ENCODE results near the gene MCRIP2.
"Not testable (repeated sequence)": the region's sequence is repeated elsewhere in the genome, so short reads cannot be mapped to it uniquely, and the experiment has no call there.

MCRIP2 gene

DNA sequence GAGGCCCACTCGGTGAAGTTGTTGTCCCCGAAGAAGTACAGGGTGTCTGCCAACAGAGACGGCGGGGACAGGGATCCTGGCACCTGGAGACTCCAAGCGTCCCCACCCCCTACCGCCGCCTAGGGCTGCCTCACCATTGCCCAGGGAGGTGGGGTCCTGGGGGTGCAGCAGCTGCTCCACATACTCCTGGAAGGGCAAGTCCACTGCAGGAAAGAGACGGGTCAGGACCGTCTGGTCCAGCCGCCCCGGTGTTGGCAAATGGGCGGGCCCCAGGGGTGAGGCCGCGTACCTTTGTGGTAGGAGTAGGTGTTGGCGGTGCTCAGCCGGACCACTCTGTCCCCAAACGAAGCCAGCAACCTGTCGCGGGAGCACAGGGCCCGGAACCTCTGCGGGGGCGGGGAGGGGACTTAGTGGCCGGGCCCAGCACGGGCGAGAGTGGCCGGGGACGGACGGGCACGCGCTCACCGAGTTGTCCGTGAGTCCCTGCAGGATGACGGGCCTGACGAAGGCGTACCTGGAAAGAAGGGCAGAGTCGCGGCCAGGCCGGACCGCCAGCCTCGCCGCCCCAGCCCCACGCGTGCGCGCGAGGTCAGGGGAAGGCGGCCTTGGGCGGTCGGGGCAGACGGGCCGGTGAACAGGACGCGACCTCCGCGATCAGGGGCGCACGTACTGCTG is 41.9 kb downstream of the MCRIP2 start:
- no peak for DNase-seq

DNA sequence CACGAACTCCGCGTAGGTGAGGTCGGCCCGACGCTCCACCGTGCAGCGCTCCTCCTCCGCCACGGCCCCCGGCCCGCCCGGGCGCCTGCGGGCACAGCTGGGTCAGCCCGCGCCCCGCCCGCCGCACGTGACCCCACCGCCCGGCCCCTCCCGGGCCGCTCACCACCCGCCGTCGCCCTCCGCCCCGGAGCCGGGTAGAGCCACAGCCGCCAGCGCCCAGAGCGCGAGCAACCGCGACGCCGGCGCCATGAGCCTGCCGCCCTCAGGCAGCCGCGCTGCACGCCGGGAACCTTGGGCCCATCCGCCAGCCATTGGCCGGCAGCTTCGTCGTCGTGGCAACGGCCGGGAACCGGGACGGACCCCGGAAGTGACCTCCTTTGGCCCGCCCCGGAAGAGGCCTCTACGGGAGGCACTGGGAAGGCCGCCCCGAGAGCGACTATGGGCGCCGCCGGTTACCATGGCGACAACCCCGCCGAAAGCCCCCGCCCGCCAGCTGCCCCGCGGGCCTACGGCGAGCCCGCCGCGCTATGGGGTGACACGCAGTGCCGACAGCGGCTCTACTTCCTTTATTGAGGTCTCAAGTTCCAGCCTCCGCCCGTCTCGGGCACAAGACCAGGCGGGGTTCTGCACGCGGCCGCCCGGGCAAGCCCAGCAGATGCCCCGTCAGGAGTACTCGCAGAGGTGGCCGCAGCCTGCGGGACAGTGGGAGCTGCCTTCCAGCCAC is 42.6 kb downstream of the MCRIP2 start, which contains the start of gene JMJD8:
TSS of gene JMJD8 (minus strand) at position 264 of the 724 bp plus-strand sequence. CDS start at position 249, 15 bp downstream.
- peak; percentile 89 to 93 for DNase-seq

DNA sequence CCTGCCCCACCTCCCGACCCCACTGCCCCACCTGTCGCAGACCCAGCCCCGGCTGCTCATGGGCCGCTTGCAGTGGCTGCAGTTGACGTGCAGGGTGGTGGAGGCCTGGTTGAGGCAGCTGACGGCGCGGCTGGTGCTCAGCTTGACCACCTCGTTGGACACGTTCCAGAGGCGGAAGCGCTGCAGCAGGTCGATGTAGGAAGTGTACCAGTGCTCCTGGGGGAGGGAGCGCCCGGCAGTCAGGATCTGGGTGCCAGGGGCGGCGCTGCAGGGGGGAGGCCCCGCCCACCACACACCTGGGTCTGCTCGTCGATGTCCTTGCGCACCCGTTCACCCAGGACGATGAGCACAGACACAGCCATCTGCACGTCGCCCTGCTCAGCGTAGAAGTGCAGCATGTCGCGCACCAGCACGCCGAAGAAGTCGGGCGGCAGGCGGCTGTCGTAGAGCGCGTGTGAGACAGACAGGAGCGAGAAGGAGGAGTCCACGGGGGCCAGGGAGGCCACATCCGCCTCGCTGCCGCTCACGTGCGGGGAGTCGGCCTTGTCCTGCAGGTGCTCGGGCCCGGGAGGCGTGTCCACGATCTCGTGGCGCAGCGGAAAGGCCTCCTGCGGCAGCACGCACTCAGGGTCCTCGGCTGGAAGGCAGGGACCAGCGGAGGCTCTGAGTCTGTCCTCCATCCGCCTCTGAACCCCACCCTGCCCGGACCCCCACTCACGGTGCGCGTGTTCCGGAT is 43.5 kb downstream of the MCRIP2 start:
- no peak for DNase-seq

GRCh38 chr16:685967-686366 is 44.3 kb downstream of the MCRIP2 start:
- no peak for DNase-seq

DNA sequence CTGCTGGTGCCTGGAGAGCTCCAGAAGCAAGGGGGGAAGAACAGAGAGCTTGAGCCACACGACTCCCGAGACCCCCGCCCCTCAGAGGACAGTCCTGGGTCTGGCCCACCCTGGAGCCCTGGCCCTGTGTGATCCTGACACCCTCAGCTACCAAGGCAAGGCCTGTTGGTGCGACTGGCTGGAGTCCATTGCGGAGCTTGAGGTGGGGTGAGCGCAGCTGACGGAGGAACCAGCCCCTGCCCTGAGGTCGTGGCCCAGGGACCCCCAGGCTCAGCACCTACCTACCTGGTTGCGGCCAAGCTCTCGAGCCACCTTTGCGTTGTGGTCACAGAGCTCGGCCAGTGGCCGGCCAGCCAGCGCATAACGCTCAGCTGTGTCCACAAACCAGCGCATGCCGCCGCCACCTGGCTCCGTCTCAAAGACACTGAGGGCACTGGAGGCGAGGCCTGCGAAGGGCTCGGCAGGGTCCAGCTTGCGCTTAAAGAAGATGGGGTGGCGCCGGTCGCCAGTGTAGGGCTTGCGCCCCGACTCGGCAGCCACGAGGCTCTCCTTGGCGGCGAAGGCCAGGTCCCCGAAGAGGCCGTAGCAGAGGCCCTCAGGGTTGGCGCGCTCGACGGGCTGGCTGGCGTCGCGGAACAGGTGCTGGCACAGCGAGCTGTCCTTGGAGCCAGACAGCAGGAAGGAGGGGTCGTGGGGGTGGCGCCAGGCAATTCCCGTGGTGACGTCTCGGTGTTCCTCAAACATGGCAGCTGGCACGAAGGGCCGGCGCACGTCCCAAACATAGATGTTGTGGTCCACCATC is 45.0 kb downstream of the MCRIP2 start:
- no peak for DNase-seq

DNA sequence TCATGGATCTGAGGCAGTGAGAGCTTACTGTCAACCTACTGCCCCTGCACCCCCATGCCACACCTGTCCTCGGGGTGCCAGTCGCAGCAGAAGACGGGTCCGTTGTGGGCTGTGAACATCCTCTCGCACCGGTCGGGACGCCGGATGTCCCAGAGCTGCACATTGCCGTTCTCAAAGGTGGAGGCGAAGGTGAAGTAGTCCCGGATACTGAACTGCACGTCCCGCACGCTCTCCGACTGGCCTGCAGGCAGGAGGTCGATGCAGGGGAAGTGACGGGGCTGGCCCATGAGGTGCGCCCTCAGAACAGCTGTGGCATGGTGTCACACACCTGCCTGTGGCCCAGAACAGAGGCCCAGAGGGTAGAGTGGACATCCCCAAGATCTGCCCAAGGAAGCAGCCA is 45.9 kb downstream of the MCRIP2 start:
- no peak for DNase-seq

- DNase-seq: no peak
Measured at GRCh38 chr16:689175-689897, 47.7 kb downstream of the MCRIP2 start.

- not testable (repeated sequence) for DNase-seq
Measured at GRCh38 chr16:691242-691641, 49.6 kb downstream of the MCRIP2 start.

DNA sequence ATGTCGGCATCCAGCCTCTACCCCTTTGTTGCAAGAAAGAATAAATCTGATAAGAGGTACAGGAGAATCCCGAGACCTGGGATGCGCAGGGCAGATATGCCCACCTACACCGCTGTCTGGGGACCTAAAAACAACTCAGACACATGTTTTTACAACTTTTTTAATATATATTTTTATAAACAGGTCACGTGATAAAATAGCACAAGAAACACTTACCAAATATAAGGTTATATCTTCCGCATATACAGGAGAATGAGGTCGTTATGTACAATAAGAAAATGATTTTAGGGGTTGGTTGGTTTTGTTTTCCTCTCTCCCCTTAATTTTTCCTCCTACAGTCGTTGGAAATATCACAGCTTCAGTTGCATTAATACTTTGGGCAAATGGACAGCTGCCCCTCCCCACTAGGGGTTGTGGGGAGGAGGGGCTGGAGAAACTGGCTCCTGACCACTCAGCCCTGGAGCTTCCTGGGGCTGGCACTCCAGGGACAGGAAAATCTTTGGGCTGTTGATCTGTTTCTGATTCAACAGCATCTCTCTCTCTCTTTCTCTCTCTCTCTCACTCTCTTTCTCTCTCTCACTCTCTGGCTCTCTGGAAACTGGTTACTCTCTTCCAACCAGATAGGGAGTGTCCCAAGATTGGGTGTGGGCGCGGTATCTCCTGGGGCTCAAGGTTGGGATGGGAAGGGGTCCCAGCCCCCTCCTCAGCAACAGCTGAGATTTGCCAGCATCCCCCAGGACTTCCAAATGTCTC is 50.9 kb downstream of the MCRIP2 start:
- DNase-seq: no peak

- no peak for DNase-seq
Measured at GRCh38 chr16:693364-693763, 51.7 kb downstream of the MCRIP2 start.

DNA sequence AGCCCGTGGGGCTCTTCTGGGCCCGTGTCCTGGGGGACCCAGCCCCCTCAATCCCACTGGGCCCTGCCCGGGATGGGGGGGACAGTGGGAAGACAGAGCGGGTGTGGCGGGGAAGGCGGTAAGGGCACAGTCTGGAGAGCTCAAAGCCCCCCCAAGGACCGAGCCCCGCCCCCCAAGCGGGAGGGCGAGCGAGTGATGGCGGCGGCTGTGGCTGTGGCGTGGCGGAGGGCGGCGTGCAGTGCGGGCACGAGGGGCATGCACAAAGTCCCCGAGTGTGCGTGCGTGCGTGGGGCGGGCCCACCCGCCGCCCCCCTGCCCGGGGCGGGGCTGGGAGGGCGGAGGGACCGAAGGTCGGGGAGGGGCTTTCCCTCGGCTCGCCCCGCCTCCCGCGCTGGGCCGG is 52.1 kb downstream of the MCRIP2 start:
- no peak for DNase-seq

GRCh38 chr16:694187-694862 is 52.7 kb downstream of the MCRIP2 start:
- DNase-seq: no peak

GRCh38 chr16:694863-695354 is 53.3 kb downstream of the MCRIP2 start:
- DNase-seq: no peak

GRCh38 chr16:695355-696089 is 53.9 kb downstream of the MCRIP2 start:
- no peak for DNase-seq
